Karpas-422 (cell line): ENCODE data around the gene ATF5. TPM values are rescaled to one million over a fixed set of nuclear protein-coding genes. Genes with fewer than 3 reads are reported as not detected.

Experiments used
- DNase-seq: peaks from one replicate; pipeline ENCODE4 v3.0.0-alpha.2; 2015
- H2AFZ ChIP-seq: fragments of 200-600 bp; sonication (generic); 2 replicates; pipeline ENCODE4 v1.6.1; 2014; ENCODE audit warnings: antibody characterized with exemption, low read length, mixed read lengths
- H3K27ac ChIP-seq: fragments of 200-600 bp; sonication (generic); 2 replicates; pipeline ENCODE4 v1.5.1; 2014; ENCODE audit warnings: mild to moderate bottlenecking, low read length, moderate library complexity
- H3K27me3 ChIP-seq: fragments of 200-600 bp; sonication (generic); 2 replicates; pipeline ENCODE4 v1.6.1; 2014; ENCODE audit warnings: low read length, mixed read lengths
- H3K36me3 ChIP-seq: fragments of 200-600 bp; sonication (generic); 2 replicates; pipeline ENCODE4 v1.6.1; 2014; ENCODE audit warnings: low read length, mixed read lengths; ENCODE audit not compliant: insufficient read depth
- H3K4me1 ChIP-seq: fragments of 200-600 bp; sonication (generic); 2 replicates; pipeline ENCODE4 v1.6.1; 2014; ENCODE audit warnings: mild to moderate bottlenecking, low read length, mixed read lengths
- H3K4me2 ChIP-seq: fragments of 200-600 bp; sonication (generic); 2 replicates; pipeline ENCODE4 v1.6.1; 2014; ENCODE audit warnings: low read length, low read depth, mild to moderate bottlenecking; ENCODE audit not compliant: poor library complexity, severe bottlenecking
- H3K4me3 ChIP-seq: fragments of 200-600 bp; sonication (generic); 2 replicates; pipeline ENCODE4 v1.5.1; 2014; ENCODE audit warnings: mild to moderate bottlenecking, antibody characterized with exemption, low read length, mixed read lengths
- H3K79me2 ChIP-seq: fragments of 200-600 bp; sonication (generic); 2 replicates; pipeline ENCODE4 v1.6.1; 2014; ENCODE audit warnings: mild to moderate bottlenecking, low read length, mixed read lengths
- H3K9ac ChIP-seq: fragments of 200-600 bp; sonication (generic); 2 replicates; pipeline ENCODE4 v1.6.0; 2014; ENCODE audit warnings: low read length
- H3K9me2 ChIP-seq: fragments of 200-600 bp; sonication (generic), shearing (Covaris generic); replicated peaks from 2 replicates; pipeline ENCODE4 v1.6.0; 2014; ENCODE audit warnings: mild to moderate bottlenecking, low read length, moderate library complexity; ENCODE audit not compliant: insufficient read depth
- H3K9me3 ChIP-seq: fragments of 300-700, 200-600 bp; sonication (generic); 2 replicates; pipeline ENCODE4 v1.6.1; 2014; ENCODE audit warnings: low read length, mixed read lengths
- H4K20me1 ChIP-seq: fragments of 200-600 bp; sonication (generic); 2 replicates; pipeline ENCODE4 v1.6.1; 2014; ENCODE audit warnings: mild to moderate bottlenecking, antibody characterized with exemption, low read length, low read depth; ENCODE audit not compliant: insufficient read depth
- total RNA-seq: library from RNA; depleted of rRNA; stranded (reverse); fragments of >200 nt; shearing (Covaris generic); gene quantifications from 2 replicates; pipeline ENCODE4 v1.2.3, GENCODE V29; 2014; ENCODE audit warnings: low replicate concordance; rRNA removed

Gene ATF5, protein sequence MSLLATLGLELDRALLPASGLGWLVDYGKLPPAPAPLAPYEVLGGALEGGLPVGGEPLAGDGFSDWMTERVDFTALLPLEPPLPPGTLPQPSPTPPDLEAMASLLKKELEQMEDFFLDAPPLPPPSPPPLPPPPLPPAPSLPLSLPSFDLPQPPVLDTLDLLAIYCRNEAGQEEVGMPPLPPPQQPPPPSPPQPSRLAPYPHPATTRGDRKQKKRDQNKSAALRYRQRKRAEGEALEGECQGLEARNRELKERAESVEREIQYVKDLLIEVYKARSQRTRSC
- 454 and 537 TPM in 2 replicates for total RNA-seq

DNA sequence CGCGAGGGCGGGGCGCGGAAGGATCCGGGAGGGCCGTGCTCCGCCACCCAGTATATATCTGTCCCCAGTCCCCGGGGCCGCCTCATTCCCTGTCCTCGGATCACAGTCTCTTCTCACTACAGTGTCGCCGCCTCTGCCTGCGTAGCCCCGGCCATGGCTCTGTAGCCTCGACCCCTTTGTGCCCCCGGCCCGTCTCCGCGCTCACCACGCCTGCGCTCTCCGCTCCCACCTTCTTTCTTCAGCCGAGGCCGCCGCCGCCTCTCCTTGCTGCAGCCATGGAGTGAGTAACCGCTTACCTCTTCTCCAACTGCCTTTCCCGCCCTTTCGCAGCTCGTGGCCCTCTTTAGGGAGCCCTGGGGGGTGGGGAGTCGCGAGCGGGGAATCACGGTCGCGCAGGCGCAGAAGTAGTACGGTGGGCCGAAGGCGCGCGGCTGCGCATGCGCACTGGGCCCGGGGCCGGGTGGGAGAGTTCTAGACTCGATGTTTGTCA is at the start of gene ATF5, which contains the start of gene NUP62:
TSS of gene ATF5 (plus strand) at position 85 of the 490 bp plus-strand sequence. CDS start 1,646 bp downstream, outside the sequence.
TSS of gene NUP62 (minus strand) at position 384 of the 490 bp plus-strand sequence. CDS start 19,697 bp downstream, outside the sequence.
- H3K9ac ChIP-seq, result peak within 1 kb of the TSS; percentile 99
- H2AFZ ChIP-seq, result peak within 1 kb of the TSS; percentile 70; the same call in 1 of the 2 replicates
- peaks cover 58% of the 10 kb centered on the region for H3K36me3 ChIP-seq
- peak within 1 kb of the TSS; percentile 75 for H3K4me3 ChIP-seq
- peak within 1 kb of the TSS; percentile 94 for H3K27ac ChIP-seq
- H3K9me3 ChIP-seq, result no peaks in the 10 kb centered on the region
- peaks cover 56% of the 10 kb centered on the region for H3K4me1 ChIP-seq
- no peaks in the 10 kb centered on the region for H3K9me2 ChIP-seq
- H3K4me2 ChIP-seq, result peak within 1 kb of the TSS; percentile 80
- peak; percentile 97 for DNase-seq
- H3K79me2 ChIP-seq, result peaks cover 68% of the 10 kb centered on the region
- H3K27me3 ChIP-seq, result no peaks in the 10 kb centered on the region
- H4K20me1 ChIP-seq, result peaks cover 37% of the 10 kb centered on the region

DNA sequence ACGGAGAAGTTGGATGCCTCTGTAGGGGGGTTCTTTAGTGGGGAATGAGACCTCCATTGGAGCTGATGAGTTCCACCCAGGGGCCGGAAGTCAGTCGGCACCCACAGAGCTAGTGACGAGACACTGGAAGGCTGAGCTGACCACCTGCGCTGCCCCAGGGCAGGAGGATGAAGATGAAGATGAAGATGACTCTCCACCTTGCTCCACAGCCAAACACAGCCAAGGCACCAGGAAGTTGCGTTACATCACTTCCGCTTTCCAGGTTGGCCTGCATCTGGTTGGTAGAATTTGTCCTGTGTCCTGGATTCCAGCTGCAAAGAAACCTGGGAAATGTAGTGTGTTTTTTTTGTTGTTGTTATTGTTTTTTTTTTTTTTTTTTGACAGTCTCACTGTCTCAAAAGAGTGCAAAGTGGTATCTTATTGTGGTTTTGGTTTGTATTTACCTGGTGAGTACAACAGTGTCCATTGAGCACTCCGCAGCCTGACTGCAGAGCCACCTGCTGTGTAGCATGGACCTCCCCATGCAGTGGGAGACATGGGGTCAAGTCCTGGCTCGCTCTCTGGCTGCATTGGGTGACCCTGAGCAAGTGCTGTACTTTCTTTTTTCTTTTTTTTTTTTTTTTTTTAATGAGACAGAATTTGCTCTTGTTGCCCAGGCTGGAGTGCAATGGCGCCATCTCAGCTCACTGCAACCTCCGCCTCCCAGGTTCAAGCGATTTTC is 49.6 kb upstream of the ATF5 start:
- peak overlapping the region; percentile 75 for H3K4me2 ChIP-seq
- DNase-seq, result peak; percentile 83
- H3K27me3 ChIP-seq, result no peaks in the 10 kb centered on the region
- H3K4me3 ChIP-seq, result peak overlapping the region; percentile 84
- H2AFZ ChIP-seq, result no peak overlapping the region
- no peaks in the 10 kb centered on the region for H3K9me3 ChIP-seq
- no peaks in the 10 kb centered on the region for H3K9me2 ChIP-seq
- peak overlapping the region; percentile 5; the same call in 1 of the 2 replicates for H3K9ac ChIP-seq
- peaks cover 30% of the 10 kb centered on the region for H3K36me3 ChIP-seq
- H4K20me1 ChIP-seq, result no peaks in the 10 kb centered on the region
- peaks cover 27% of the 10 kb centered on the region for H3K79me2 ChIP-seq
- H3K27ac ChIP-seq, result no peak overlapping the region
- peaks cover 25% of the 10 kb centered on the region for H3K4me1 ChIP-seq

DNA sequence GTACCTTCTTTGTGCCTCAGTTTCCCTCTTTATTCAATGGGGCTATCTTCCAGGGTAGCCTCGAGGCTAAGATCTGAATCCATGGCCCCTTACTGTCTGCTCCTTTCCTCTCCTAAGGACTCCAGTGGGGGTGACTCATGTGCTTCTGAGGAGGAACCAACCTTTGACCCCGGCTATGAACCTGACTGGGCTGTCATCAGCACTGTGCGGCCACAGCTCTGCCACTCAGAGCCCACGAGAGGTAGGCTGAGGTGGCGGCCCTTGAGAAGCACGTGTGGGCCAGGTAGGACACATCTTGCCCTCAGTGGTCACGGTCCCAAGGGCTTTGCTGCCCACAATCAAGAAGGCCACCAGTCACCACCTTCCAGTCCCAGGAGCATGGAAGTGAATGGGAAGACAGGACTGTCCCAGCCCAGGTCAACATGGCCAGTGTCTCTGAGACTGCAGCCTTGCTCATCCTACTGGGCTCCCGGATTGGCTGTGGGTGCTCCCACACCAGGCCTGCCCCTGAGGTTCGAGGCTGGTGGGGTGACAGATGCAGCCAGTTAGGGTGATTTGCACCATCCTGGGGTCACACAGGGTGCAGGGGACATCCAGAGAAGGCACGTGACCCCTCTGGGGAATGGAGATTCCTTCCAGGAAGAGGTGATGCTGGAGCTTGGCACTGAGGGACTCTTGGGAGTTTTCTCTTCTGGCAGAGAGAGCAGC is 48.7 kb upstream of the ATF5 start:
- Histone ChIP-seq H3K4me2 (no peak overlapping the region), H3K4me3 (no peak overlapping the region), H4K20me1 (no peaks in the 10 kb centered on the region), H3K79me2 (peaks cover 18% of the 10 kb centered on the region), H3K4me1 (peaks cover 18% of the 10 kb centered on the region), H3K9ac (no peak overlapping the region), H3K27me3 (no peaks in the 10 kb centered on the region), H2AFZ (no peak overlapping the region), H3K36me3 (peaks cover 36% of the 10 kb centered on the region), H3K9me3 (no peaks in the 10 kb centered on the region), H3K27ac (no peak overlapping the region), H3K9me2 (no peaks in the 10 kb centered on the region)
- no peak for DNase-seq

DNA sequence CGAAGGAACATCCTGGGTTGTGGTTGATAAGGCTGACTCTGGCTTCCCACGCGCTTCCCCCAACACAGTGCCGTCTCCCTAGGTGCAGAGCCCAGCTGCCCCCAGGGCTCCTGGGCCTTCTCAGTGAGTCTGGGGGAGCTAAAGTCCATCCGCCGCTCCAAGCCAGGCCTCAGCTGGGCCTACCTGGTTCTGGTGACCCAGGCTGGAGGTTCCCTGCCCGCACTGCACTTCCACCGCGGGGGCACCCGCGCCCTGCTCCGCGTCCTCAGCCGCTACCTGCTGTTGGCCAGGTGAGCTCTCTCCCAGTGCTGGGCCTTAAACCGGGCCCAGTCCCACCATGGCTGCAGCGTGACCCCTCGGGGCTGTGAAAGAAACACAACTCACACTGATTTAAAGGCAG is 47.8 kb upstream of the ATF5 start:
- Histone ChIP-seq H3K4me1 (peaks cover 14% of the 10 kb centered on the region), H3K9me3 (no peaks in the 10 kb centered on the region), H3K4me2 (no peak overlapping the region), H3K27ac (no peak overlapping the region), H3K36me3 (peaks cover 36% of the 10 kb centered on the region), H4K20me1 (0 out of 2 replicates have a peak, but pooled peaks cover 1% of the 10 kb centered on the region), H3K79me2 (peaks cover 10% of the 10 kb centered on the region; the same call in 1 of the 2 replicates), H3K9ac (no peak overlapping the region), H3K27me3 (no peaks in the 10 kb centered on the region), H2AFZ (no peak overlapping the region), H3K9me2 (no peaks in the 10 kb centered on the region), H3K4me3 (no peak overlapping the region)
- DNase-seq, result no peak

DNA sequence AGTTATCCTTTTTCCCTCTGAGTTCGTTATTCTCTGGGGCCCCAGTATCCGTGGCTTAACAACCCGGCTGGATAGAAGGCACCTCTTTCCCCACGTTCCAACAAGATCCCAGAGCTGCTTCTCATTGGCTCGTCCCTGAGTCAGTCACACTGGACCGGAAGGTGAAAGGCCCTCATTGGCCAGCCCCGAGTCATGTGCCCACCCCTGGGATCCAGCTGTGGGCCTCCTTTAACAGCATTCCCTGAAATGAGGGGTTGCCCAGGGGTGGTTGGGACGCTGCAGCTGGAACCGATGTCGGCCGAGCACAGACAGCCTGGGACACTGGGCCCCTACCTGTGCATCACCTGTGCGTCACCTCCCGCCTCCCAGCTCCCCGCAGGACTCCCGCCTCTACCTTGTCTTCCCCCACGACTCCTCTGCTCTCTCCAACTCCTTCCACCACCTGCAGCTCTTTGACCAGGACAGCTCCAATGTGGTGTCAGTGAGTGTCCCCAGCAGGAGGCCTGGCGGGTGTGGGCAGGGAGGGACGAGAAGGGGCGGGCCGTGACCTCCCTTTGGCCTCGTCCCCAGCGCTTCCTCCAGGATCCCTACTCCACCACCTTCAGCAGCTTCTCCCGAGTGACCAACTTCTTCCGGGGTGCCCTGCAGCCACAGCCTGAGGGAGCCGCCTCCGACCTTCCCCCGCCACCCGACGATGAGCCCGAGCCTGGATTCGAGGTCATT is 47.2 kb upstream of the ATF5 start:
- no peaks in the 10 kb centered on the region for H3K9me3 ChIP-seq
- no peaks in the 10 kb centered on the region for H3K9me2 ChIP-seq
- no peak for DNase-seq
- no peak overlapping the region for H3K4me3 ChIP-seq
- peaks cover 10% of the 10 kb centered on the region; the same call in 1 of the 2 replicates for H3K79me2 ChIP-seq
- H4K20me1 ChIP-seq, result 0 out of 2 replicates have a peak, but pooled peaks cover 3% of the 10 kb centered on the region
- no peak overlapping the region for H2AFZ ChIP-seq
- no peak overlapping the region for H3K4me2 ChIP-seq
- H3K27me3 ChIP-seq, result no peaks in the 10 kb centered on the region
- peaks cover 14% of the 10 kb centered on the region for H3K4me1 ChIP-seq
- H3K27ac ChIP-seq, result no peak overlapping the region
- peaks cover 36% of the 10 kb centered on the region for H3K36me3 ChIP-seq
- H3K9ac ChIP-seq, result no peak overlapping the region

DNA sequence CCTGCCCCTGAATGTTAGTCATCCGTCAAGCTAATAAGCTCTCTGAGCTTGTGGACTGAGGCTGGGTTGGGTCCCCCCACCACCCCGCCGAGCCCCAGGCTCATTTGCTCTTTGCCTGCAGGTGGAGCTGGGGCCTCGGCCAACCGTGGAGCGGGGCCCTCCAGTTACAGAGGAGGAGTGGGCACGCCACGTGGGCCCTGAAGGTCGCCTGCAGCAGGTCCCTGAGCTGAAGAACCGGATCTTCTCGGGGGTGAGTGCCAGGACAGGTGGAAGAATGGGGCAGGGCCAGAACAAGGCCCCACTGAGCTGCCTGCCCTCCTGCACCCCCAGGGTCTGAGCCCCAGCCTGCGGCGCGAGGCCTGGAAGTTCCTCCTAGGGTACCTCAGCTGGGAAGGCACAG is 46.4 kb upstream of the ATF5 start:
- DNase-seq, result no peak
- peaks cover 10% of the 10 kb centered on the region; the same call in 1 of the 2 replicates for H3K79me2 ChIP-seq
- no peak overlapping the region for H3K9ac ChIP-seq
- no peak overlapping the region for H3K27ac ChIP-seq
- H3K4me3 ChIP-seq, result no peak overlapping the region
- H3K4me2 ChIP-seq, result no peak overlapping the region
- H3K9me3 ChIP-seq, result no peaks in the 10 kb centered on the region
- H4K20me1 ChIP-seq, result peaks cover 9% of the 10 kb centered on the region; the same call in 1 of the 2 replicates
- H3K9me2 ChIP-seq, result no peaks in the 10 kb centered on the region
- H3K27me3 ChIP-seq, result no peaks in the 10 kb centered on the region
- H2AFZ ChIP-seq, result no peak overlapping the region
- H3K36me3 ChIP-seq, result peaks cover 36% of the 10 kb centered on the region
- H3K4me1 ChIP-seq, result peaks cover 16% of the 10 kb centered on the region

DNA sequence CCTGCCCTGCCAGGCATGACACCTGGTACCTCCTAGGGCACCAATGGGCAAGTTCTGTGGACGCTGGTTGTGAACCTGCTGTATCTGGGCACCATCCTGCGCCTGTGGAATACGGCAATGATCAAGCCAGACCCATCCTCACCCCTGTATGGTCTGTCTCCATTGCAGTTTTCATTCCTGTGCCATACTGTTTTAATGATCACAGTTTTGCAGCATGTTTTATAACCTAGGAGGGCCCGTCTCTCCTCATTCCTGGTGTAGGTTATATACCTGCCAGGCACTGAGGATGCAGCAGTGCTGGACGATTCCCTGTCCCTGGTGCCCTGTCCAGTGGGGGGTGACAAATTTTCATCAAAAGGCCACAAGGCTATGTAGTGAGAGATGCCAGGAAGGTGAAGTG is 45.9 kb upstream of the ATF5 start:
- Histone ChIP-seq H3K9me2 (no peaks in the 10 kb centered on the region), H3K36me3 (peaks cover 36% of the 10 kb centered on the region), H2AFZ (no peak overlapping the region), H3K27ac (no peak overlapping the region), H3K9me3 (no peaks in the 10 kb centered on the region), H3K9ac (no peak overlapping the region), H4K20me1 (peaks cover 12% of the 10 kb centered on the region; the same call in 1 of the 2 replicates), H3K27me3 (no peaks in the 10 kb centered on the region), H3K4me3 (no peak overlapping the region), H3K4me2 (no peak overlapping the region), H3K79me2 (peaks cover 10% of the 10 kb centered on the region; the same call in 1 of the 2 replicates), H3K4me1 (peaks cover 18% of the 10 kb centered on the region)
- DNase-seq, result no peak
